H1 (cell line): Measurements from ENCODE around the gene APOBEC3F. TPM values are rescaled to one million over a fixed set of nuclear protein-coding genes. Genes with fewer than 3 reads are reported as not detected.
"Not testable (repeated sequence)": the region's sequence is repeated elsewhere in the genome, so short reads cannot be mapped to it uniquely, and the experiment has no call there.

Experiments used
- CTCF ChIA-PET: fragments of 300-600 bp; sonication (Branson Sonifier 250); formaldehyde crosslinking; loops from one replicate; lab custom pipeline; 2021; ENCODE audit not compliant: partially characterized antibody; lab: Charles Lee
- POLR2A ChIA-PET: fragments of 300-600 bp; sonication (Branson Sonifier 250); formaldehyde crosslinking; loops from one replicate; lab custom pipeline; 2021; ENCODE audit warnings: inconsistent platforms; ENCODE audit not compliant: partially characterized antibody; lab: Charles Lee
- DNase-seq, 2 experiments: peaks; one replicate each; pipeline versions ENCODE4 v3.0.0 to v3.0.0-alpha.2; 2010 to 2022; ENCODE audit warnings: low spot score in 2 of 2, low read depth in 1 of 2, mixed read lengths in 1 of 2
- FAIRE-seq: peaks from 2 replicates; lab custom pipeline; 2011; peaks lifted over from hg19 to GRCh38; lab: Jason Lieb, UNC
- H2AFZ ChIP-seq: 2 replicates; pipeline ENCODE4 v1.8.1; 2012; ENCODE audit warnings: low read length, inconsistent platforms
- H2AK5ac ChIP-seq: 2 replicates; pipeline ENCODE4 v1.6.1; 2013; ENCODE audit warnings: low read depth, low read length
- H2BK120ac ChIP-seq: replicated peaks from 2 replicates; pipeline ENCODE3; 2013; ENCODE audit warnings: low read depth, low read length, inconsistent platforms
- H2BK12ac ChIP-seq: 2 replicates; pipeline ENCODE4 v1.6.1; 2013; ENCODE audit warnings: low read depth, low read length
- H2BK15ac ChIP-seq: 2 replicates; pipeline ENCODE4 v1.6.1; 2013; ENCODE audit warnings: low read length
- H2BK20ac ChIP-seq: 2 replicates; pipeline ENCODE4 v1.6.1; 2013; ENCODE audit warnings: low read length
- H2BK5ac ChIP-seq: 2 replicates; pipeline ENCODE4 v1.6.1; 2013; ENCODE audit warnings: low read depth, low read length
- H3K14ac ChIP-seq: 2 replicates; pipeline ENCODE4 v1.6.1; 2013; ENCODE audit warnings: inconsistent platforms; ENCODE audit not compliant: insufficient read length
- H3K18ac ChIP-seq: 2 replicates; pipeline ENCODE4 v1.6.1; 2013; ENCODE audit warnings: low read length; ENCODE audit errors: extremely low read depth
- H3K23ac ChIP-seq: 2 replicates; pipeline ENCODE4 v1.6.1; 2013; ENCODE audit warnings: inconsistent platforms; ENCODE audit not compliant: insufficient read length
- H3K23me2 ChIP-seq: 2 replicates; pipeline ENCODE4 v1.6.1; 2013; ENCODE audit warnings: low read depth, low read length
- H3K27ac ChIP-seq: 2 replicates; pipeline ENCODE4 v1.6.1; 2011; ENCODE audit warnings: low read depth, low read length, inconsistent platforms
- H3K27me3 ChIP-seq, 4 experiments: replicated peaks in 1 of 4; 1 replicate in 1 of 4; 2 replicates in 3 of 4; pipeline versions ENCODE4 v1.6.1 to v1.8.1; 2011 to 2013; ENCODE audit warnings: low read length in 3 of 4, mild to moderate bottlenecking in 3 of 4, inconsistent platforms in 2 of 4, mixed read lengths in 2 of 4, moderate library complexity in 1 of 4; ENCODE audit not compliant: control insufficient read depth in 3 of 4, insufficient read depth in 3 of 4; ENCODE audit errors: extremely low read depth in 1 of 4
- H3K36me3 ChIP-seq, 4 experiments: 2 replicates each; pipeline versions ENCODE4 v1.6.1 to v1.8.1; 2011 to 2013; ENCODE audit warnings: mild to moderate bottlenecking in 4 of 4, low read length in 3 of 4, moderate library complexity in 2 of 4, control low read depth in 1 of 4, inconsistent platforms in 1 of 4; ENCODE audit not compliant: insufficient read depth in 4 of 4, control insufficient read depth in 2 of 4
- H3K4ac ChIP-seq: replicated peaks from 2 replicates; pipeline ENCODE3; 2013; ENCODE audit warnings: low read length, low read depth, mixed read lengths, inconsistent platforms; ENCODE audit not compliant: insufficient read length
- H3K4me1 ChIP-seq, 4 experiments: replicated peaks in 1 of 4; 1 replicate in 1 of 4; 2 replicates in 3 of 4; pipeline versions ENCODE4 v1.6.1 to v1.8.1; 2011 to 2013; ENCODE audit warnings: low read length in 3 of 4, inconsistent platforms in 2 of 4, mixed read lengths in 1 of 4; ENCODE audit not compliant: insufficient read depth in 4 of 4, control insufficient read depth in 3 of 4
- H3K4me2 ChIP-seq, 2 experiments: 2 replicates each; pipeline versions ENCODE4 v1.6.1 to v1.8.1; 2011 to 2013; ENCODE audit warnings: low read depth in 2 of 2, low read length in 2 of 2, control low read depth in 1 of 2, inconsistent platforms in 1 of 2, mild to moderate bottlenecking in 1 of 2; ENCODE audit not compliant: insufficient read depth in 1 of 2
- H3K4me3 ChIP-seq, 4 experiments: fragments of 200-600, 300-600 bp in 1 of 4; sonication (generic), shearing (Covaris generic), sonication (Bioruptor Twin) in 1 of 4; 2 replicates each; pipeline versions ENCODE4 v1.5.1 to v1.8.1; 2011 to 2016; ENCODE audit warnings: low read length in 4 of 4, low read depth in 3 of 4, control low read depth in 2 of 4, inconsistent platforms in 2 of 4, mild to moderate bottlenecking in 2 of 4, mixed read lengths in 1 of 4, moderate library complexity in 1 of 4; ENCODE audit not compliant: insufficient read depth in 2 of 4; ENCODE audit errors: extremely low read depth in 1 of 4
- H3K56ac ChIP-seq: replicated peaks from 2 replicates; pipeline ENCODE3; 2013; ENCODE audit warnings: low read depth, mild to moderate bottlenecking, mixed read lengths, low read length, inconsistent platforms; ENCODE audit not compliant: insufficient read length
- H3K79me1 ChIP-seq: 2 replicates; pipeline ENCODE4 v1.6.1; 2013; ENCODE audit warnings: low read depth, low read length, control low read depth
- H3K79me2 ChIP-seq, 2 experiments: 2 replicates each; pipeline versions ENCODE4 v1.6.1 to v1.8.1; 2012 to 2013; ENCODE audit warnings: low read length in 2 of 2, mild to moderate bottlenecking in 2 of 2, inconsistent platforms in 1 of 2; ENCODE audit not compliant: insufficient read depth in 2 of 2, control insufficient read depth in 1 of 2
- H3K9ac ChIP-seq, 4 experiments: replicated peaks in 1 of 4; 1 replicate in 1 of 4; 2 replicates in 3 of 4; pipeline versions ENCODE4 v1.6.1 to v1.8.1; 2011 to 2013; ENCODE audit warnings: low read depth in 3 of 4, low read length in 3 of 4, control low read depth in 2 of 4, mild to moderate bottlenecking in 2 of 4, moderate library complexity in 2 of 4, inconsistent platforms in 1 of 4; ENCODE audit errors: extremely low read depth in 1 of 4
- H3K9me3 ChIP-seq, 2 experiments: 2 replicates each; pipeline versions ENCODE4 v1.6.1 to v1.8.1; 2012 to 2013; ENCODE audit warnings: mild to moderate bottlenecking in 2 of 2, moderate library complexity in 2 of 2, control low read depth in 1 of 2, inconsistent platforms in 1 of 2, low read depth in 1 of 2, low read length in 1 of 2, mixed read lengths in 1 of 2; ENCODE audit not compliant: insufficient read depth in 2 of 2
- H4K20me1 ChIP-seq, 2 experiments: replicated peaks in 1 of 2; 2 replicates each; pipeline versions ENCODE3 to v1.8.1; 2011 to 2013; ENCODE audit warnings: inconsistent platforms in 2 of 2, low read length in 2 of 2, mild to moderate bottlenecking in 1 of 2; ENCODE audit not compliant: insufficient read depth in 2 of 2, control insufficient read depth in 1 of 2
- H4K5ac ChIP-seq: 2 replicates; pipeline ENCODE4 v1.6.1; 2013; ENCODE audit warnings: low read length, low read depth, mixed read lengths, inconsistent platforms; ENCODE audit not compliant: insufficient read length
- H4K8ac ChIP-seq: 2 replicates; pipeline ENCODE4 v1.8.0; 2013; ENCODE audit warnings: mild to moderate bottlenecking, moderate library complexity, low read length, inconsistent platforms; ENCODE audit not compliant: insufficient read depth; ENCODE audit errors: extremely low read depth
- H4K91ac ChIP-seq: replicated peaks from 2 replicates; pipeline ENCODE3; 2013; ENCODE audit warnings: low read length, mixed read lengths, inconsistent platforms; ENCODE audit not compliant: insufficient read length
- WGBS, 2 experiments: shearing (Covaris generic) in 1 of 2; methylation state at CpG; one replicate each; pipeline versions ENCODE4 v1.1.6 to v1.1.7; 2013 to 2015; ENCODE audit warnings: low lambda C conversion rate in 2 of 2, mixed read lengths in 2 of 2, inconsistent platforms in 1 of 2, low coverage in 1 of 2, missing lambda C conversion rate in 1 of 2; ENCODE audit not compliant: insufficient replicate concordance in 2 of 2, insufficient coverage in 1 of 2, insufficient read length in 1 of 2; ENCODE audit errors: extremely low coverage in 1 of 2, missing lambda C conversion rate in 1 of 2; 5-methylcytosine and 5-hydroxymethylcytosine counted together
- polyA plus RNA-seq, 7 experiments: library from polyadenylated mRNA; depleted of rRNA in 3 of 7; stranded (reverse) in 5 of 7; unstranded in 2 of 7; fragments of >200 nt in 5 of 7; fragments of 200-250 nt in 2 of 7; gene quantifications; 1 replicate in 5 of 7; 2 replicates in 1 of 7; 4 replicates in 1 of 7; pipeline versions ENCODE4 v1.2.1 to v1.2.3, GENCODE V29; 2011 to 2013; ENCODE audit warnings: missing spikeins in 2 of 7, mixed read lengths in 2 of 7
- total RNA-seq: library from RNA; stranded (reverse); fragmentation: NEBNext Ultra II Directional; extraction: Animal tissue kit (Norgen Biotek cat#: 25700); gene quantifications from 2 replicates; pipeline ENCODE4 v1.2.1, GENCODE V29; 2021

The APOBEC3F gene
- total and polyA plus RNA-seq, 2 of the 8 experiments (the other 6 are each of a cell fraction or from before 2014, with no cell fraction given) = 4.0 to 7.3 TPM

- not testable (repeated sequence) for H2AFZ ChIP-seq, H3K27me3 ChIP-seq, H3K14ac ChIP-seq, H3K79me2 ChIP-seq, H2BK12ac ChIP-seq, H2BK20ac ChIP-seq, H3K23ac ChIP-seq, DNase-seq, H3K56ac ChIP-seq, H2BK5ac ChIP-seq, H4K91ac ChIP-seq, H3K9ac ChIP-seq, H3K23me2 ChIP-seq, H3K36me3 ChIP-seq, H2BK120ac ChIP-seq, H4K20me1 ChIP-seq, H3K4me3 ChIP-seq, H2BK15ac ChIP-seq, H3K18ac ChIP-seq, H3K27ac ChIP-seq, H3K4me1 ChIP-seq, H4K8ac ChIP-seq, H4K5ac ChIP-seq, H3K4ac ChIP-seq, H3K9me3 ChIP-seq, H3K79me1 ChIP-seq, H2AK5ac ChIP-seq
- FAIRE-seq = peak; percentile 42
- CTCF ChIA-PET = interaction anchor here (1.3 kb wide), 1 partner anchor 29 kb away, joined by 4 read pairs; no protein-coding TSS in a partner anchor
- 54% methylated on average over 19 of the region's 24 CpGs; no CpG with 5 or more reads in 1 of the 2 experiments for WGBS, 2 experiments
- POLR2A ChIA-PET = interaction anchor here (1.2 kb wide), 1 partner anchor 73 kb away, joined by 3 read pairs; no protein-coding TSS in a partner anchor
- H3K4me2 ChIP-seq = peak overlapping the region; percentile 38 to 39; a peak in 2 of 4 replicates
Observed at GRCh38 chr22:39076155-39077025, 35.7 kb downstream of the APOBEC3F start.
